Prostate gland (tissue), 2 donors: ENCODE results near the gene ABCA10.

Experiments used
- CTCF ChIP-seq, 4 experiments: fragments of 200-600 bp in 2 of 4; fragments of 450-650 bp in 2 of 4; sonication (generic) in 2 of 4; IDR thresholded peaks; 1 replicate in 3 of 4; 2 replicates in 1 of 4; pipeline ENCODE4 v1.5.1; 2016 to 2019; ENCODE audit warnings: antibody characterized with exemption in 4 of 4, mild to moderate bottlenecking in 2 of 4, moderate library complexity in 2 of 4
- POLR2A ChIP-seq: fragments of 450-650 bp; IDR thresholded peaks from one replicate; pipeline ENCODE4 v1.6.1; 2016; ENCODE audit warnings: antibody characterized with exemption, mild to moderate bottlenecking

- TF ChIP-seq CTCF (IDR thresholded peaks at IDR 0.05) = no peak
- no peak for TF ChIP-seq POLR2A
Measured at GRCh38 chr17:69111794-69112193, 116.8 kb downstream of the ABCA10 start.
